ENCODE data around the gene CFAP126.
A peak's percentile ranks its signal among the peaks of the same experiment; 100 is the strongest.
"Not testable (repeated sequence)": the region's sequence is repeated elsewhere in the genome, so short reads cannot be mapped to it uniquely, and the experiment has no call there.

The CFAP126 gene

GRCh38 chr1:161391611-161392010 is 23.9 kb upstream of the CFAP126 start:
- H3K27ac Mint-ChIP-seq, result no peak overlapping the region
- no peak overlapping the region for H3K4me3 Mint-ChIP-seq
- ATAC-seq (ENCODE audit: low read depth), result no peak
- no peak for DNase-seq (ENCODE audit: low spot score in 2 of 2)
- peaks cover 15% of the 10 kb centered on the region for H3K4me1 Mint-ChIP-seq
- H3K36me3 Mint-ChIP-seq, result no peaks in the 10 kb centered on the region
- H3K9me3 Mint-ChIP-seq, result no peaks in the 10 kb centered on the region
- no peaks in the 10 kb centered on the region for H3K27me3 Mint-ChIP-seq

GRCh38 chr1:161391136-161391535 is 23.5 kb upstream of the CFAP126 start:
- peak overlapping the region; percentile 91 for H3K27ac Mint-ChIP-seq
- not testable (repeated sequence) for H3K27me3 Mint-ChIP-seq; H3K36me3 Mint-ChIP-seq; DNase-seq (ENCODE audit: low spot score in 2 of 2); ATAC-seq (ENCODE audit: low read depth); H3K9me3 Mint-ChIP-seq
- peaks cover 17% of the 10 kb centered on the region for H3K4me1 Mint-ChIP-seq
- H3K4me3 Mint-ChIP-seq, result peak overlapping the region; percentile 51

GRCh38 chr1:161390559-161390858 is 22.8 kb upstream of the CFAP126 start:
- no peaks in the 10 kb centered on the region for H3K36me3 Mint-ChIP-seq

GRCh38 chr1:161389691-161390558 is 22.2 kb upstream of the CFAP126 start:
- H3K27ac Mint-ChIP-seq, result peak overlapping the region; percentile 91
- no peaks in the 10 kb centered on the region for H3K27me3 Mint-ChIP-seq
- peaks cover 17% of the 10 kb centered on the region for H3K4me1 Mint-ChIP-seq
- H3K36me3 Mint-ChIP-seq, result no peaks in the 10 kb centered on the region
- ATAC-seq (ENCODE audit: low read depth) (peak; percentile 88), DNase-seq (ENCODE audit: low spot score in 2 of 2) (peak; percentile 88 to 91)
- H3K4me3 Mint-ChIP-seq, result peak overlapping the region; percentile 83
- H3K9me3 Mint-ChIP-seq, result no peaks in the 10 kb centered on the region

More at GRCh38 chr1:161390559-161390858, 22.8 kb upstream of the CFAP126 start:
- Mint-ChIP-seq H3K4me3 (peak overlapping the region; percentile 83), H3K27ac (peak overlapping the region; percentile 91), H3K27me3 (no peaks in the 10 kb centered on the region), H3K4me1 (peaks cover 17% of the 10 kb centered on the region), H3K9me3 (no peaks in the 10 kb centered on the region)
- peak; percentile 3 for ATAC-seq (ENCODE audit: low read depth)
- DNase-seq (ENCODE audit: low spot score in 2 of 2), result no peak

GRCh38 chr1:161389158-161389557 is 21.5 kb upstream of the CFAP126 start:
- H3K9me3 Mint-ChIP-seq; ATAC-seq (ENCODE audit: low read depth); DNase-seq (ENCODE audit: low spot score in 2 of 2); H3K27me3 Mint-ChIP-seq; H3K36me3 Mint-ChIP-seq: not testable (repeated sequence)
- Mint-ChIP-seq H3K27ac (peak overlapping the region; percentile 91), H3K4me1 (peaks cover 17% of the 10 kb centered on the region), H3K4me3 (peak overlapping the region; percentile 83)

DNA sequence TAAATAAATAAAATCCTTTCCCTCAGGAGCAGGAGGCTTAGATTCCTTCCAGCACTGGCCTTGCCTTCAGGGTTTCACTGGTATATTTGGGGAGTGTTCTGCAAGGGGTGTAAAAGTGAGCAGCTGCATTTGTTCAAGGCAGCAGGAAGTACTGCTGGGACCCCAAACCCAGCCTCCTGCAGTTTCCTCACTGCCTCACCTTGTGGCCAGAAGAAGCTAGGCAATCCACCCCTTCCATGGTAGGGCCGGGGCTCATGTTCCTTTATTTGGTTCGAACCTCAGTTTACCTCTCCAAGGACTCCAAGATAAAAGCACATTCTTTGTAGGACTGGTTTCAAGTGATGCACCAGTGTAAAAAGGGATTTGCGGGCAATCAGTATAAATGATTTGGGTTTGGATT is 21.0 kb upstream of the CFAP126 start:
- no peaks in the 10 kb centered on the region for H3K9me3 Mint-ChIP-seq
- peaks cover 17% of the 10 kb centered on the region for H3K4me1 Mint-ChIP-seq
- H3K27ac Mint-ChIP-seq, result no peak overlapping the region
- DNase-seq (ENCODE audit: low spot score in 2 of 2), result no peak
- no peaks in the 10 kb centered on the region for H3K27me3 Mint-ChIP-seq
- no peak for ATAC-seq (ENCODE audit: low read depth)
- H3K36me3 Mint-ChIP-seq, result no peaks in the 10 kb centered on the region
- H3K4me3 Mint-ChIP-seq, result peak overlapping the region; percentile 83

DNA sequence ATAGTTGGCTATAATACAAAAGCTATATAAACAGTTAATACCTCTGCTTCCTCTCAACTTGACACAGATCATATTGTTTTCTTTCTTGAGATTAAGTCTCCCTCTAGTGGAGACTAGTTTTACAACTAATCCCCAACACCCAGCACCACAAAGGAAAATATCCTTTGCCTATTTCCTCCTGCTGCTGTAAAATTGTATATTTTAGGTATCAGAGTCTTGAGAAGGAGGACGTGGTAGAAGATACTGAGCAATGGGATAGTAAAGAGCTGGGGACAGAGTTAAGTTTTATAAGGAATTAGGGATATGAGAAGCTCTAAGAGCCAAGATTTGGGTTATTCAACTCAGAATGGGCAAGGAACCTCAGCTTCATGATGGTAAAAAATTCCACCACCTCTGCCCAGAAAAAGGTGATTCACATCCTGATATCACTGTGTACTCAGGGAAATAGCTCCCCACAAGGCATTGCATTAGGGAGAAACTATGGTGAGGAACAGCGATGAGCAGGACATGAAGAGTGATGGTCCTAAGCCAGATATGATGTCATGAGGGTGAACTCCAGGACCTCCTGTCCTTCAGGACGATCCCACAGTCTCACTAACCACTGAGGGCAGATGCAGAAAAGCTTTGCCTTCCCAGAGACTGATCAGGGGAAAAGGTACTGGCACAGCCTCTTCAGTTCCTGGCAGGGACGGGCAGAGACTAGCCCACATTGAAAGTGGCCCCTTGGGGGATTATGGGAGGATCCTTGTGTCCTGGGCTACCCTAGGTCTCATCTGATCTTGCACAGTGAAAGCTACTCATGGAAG is 14.7 kb upstream of the CFAP126 start:
- Mint-ChIP-seq H3K9me3 (no peaks in the 10 kb centered on the region), H3K4me3 (no peak overlapping the region), H3K4me1 (peaks cover 9% of the 10 kb centered on the region), H3K36me3 (no peaks in the 10 kb centered on the region), H3K27me3 (no peaks in the 10 kb centered on the region), H3K27ac (no peak overlapping the region)
- DNase-seq (ENCODE audit: low spot score in 2 of 2), result peak in 1 of 2 donors; percentile 34
- peak; percentile 88 for ATAC-seq (ENCODE audit: low read depth)

GRCh38 chr1:161381707-161382106 is 14.0 kb upstream of the CFAP126 start:
- Mint-ChIP-seq H3K4me3 (no peak overlapping the region), H3K9me3 (no peaks in the 10 kb centered on the region), H3K36me3 (no peaks in the 10 kb centered on the region), H3K4me1 (peaks cover 7% of the 10 kb centered on the region), H3K27ac (no peak overlapping the region), H3K27me3 (no peaks in the 10 kb centered on the region)
- ATAC-seq (ENCODE audit: low read depth), result no peak
- DNase-seq (ENCODE audit: low spot score in 2 of 2), result no peak

GRCh38 chr1:161379071-161379470 is 11.4 kb upstream of the CFAP126 start:
- Mint-ChIP-seq H3K4me3 (no peak overlapping the region), H3K27ac (no peak overlapping the region), H3K4me1 (peaks cover 5% of the 10 kb centered on the region), H3K27me3 (no peaks in the 10 kb centered on the region), H3K9me3 (no peaks in the 10 kb centered on the region), H3K36me3 (no peaks in the 10 kb centered on the region)
- DNase-seq (ENCODE audit: low spot score in 2 of 2) (no peak), ATAC-seq (ENCODE audit: low read depth) (no peak)

DNA sequence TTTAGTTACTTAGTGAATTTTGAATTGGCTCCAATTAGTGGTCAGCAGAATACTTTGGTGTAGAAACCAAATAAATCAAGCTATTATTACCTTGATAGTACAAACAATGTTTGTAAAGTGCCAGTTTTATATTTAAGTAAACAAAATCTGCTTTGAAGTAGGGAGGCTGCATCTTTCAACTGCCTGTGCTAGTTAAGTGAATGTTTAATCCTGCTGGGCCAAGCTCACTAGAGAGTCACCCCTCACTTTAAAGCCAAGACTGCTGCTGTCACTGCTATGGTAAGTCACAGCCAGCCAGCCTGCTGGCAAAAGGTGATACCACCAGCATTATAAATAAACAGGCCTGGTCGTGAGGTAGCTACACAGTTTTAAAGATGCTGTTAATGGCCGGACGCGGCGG is 10.3 kb upstream of the CFAP126 start:
- ATAC-seq (ENCODE audit: low read depth), result no peak
- peaks cover 5% of the 10 kb centered on the region for H3K4me1 Mint-ChIP-seq
- no peak overlapping the region for H3K27ac Mint-ChIP-seq
- H3K27me3 Mint-ChIP-seq, result no peaks in the 10 kb centered on the region
- H3K9me3 Mint-ChIP-seq, result no peaks in the 10 kb centered on the region
- no peak for DNase-seq (ENCODE audit: low spot score in 2 of 2)
- no peak overlapping the region for H3K4me3 Mint-ChIP-seq
- no peaks in the 10 kb centered on the region for H3K36me3 Mint-ChIP-seq

DNA sequence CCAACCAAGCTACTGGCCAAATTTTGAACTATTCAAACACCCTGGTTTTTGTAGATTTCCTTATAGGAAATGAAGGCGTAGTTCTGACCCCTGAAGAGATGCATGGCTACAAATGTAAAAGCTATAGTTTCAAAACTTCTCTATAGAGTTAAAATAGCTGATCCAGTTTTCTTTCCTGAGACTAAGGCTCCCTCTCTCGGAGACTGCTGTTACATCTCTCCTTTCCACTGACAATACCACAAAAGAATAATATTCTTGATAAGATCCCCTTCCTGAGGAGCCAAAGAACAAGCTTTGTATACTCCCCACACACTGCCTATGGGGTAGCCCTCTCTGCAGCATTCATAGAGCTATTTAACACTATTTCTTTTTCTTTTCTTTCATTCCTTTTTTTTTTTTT is 6.7 kb upstream of the CFAP126 start:
- DNase-seq (ENCODE audit: low spot score in 2 of 2), result no peak
- Mint-ChIP-seq H3K27ac (no peak overlapping the region), H3K4me3 (no peak overlapping the region), H3K27me3 (no peaks in the 10 kb centered on the region), H3K36me3 (no peaks in the 10 kb centered on the region), H3K9me3 (no peaks in the 10 kb centered on the region), H3K4me1 (no peaks in the 10 kb centered on the region)
- no peak for ATAC-seq (ENCODE audit: low read depth)

- H3K27me3 Mint-ChIP-seq, result no peaks in the 10 kb centered on the region
- H3K27ac Mint-ChIP-seq, result no peak overlapping the region
- ATAC-seq (ENCODE audit: low read depth), result no peak
- DNase-seq (ENCODE audit: low spot score in 2 of 2), result no peak
- H3K9me3 Mint-ChIP-seq, result no peaks in the 10 kb centered on the region
- H3K36me3 Mint-ChIP-seq, result no peaks in the 10 kb centered on the region
- H3K4me1 Mint-ChIP-seq, result no peaks in the 10 kb centered on the region
- no peak overlapping the region for H3K4me3 Mint-ChIP-seq
These were observed 5.8 kb upstream of the CFAP126 start for GRCh38 chr1:161373442-161373841.

GRCh38 chr1:161365207-161365606 is 2.5 kb downstream of the CFAP126 start:
- no peak for ATAC-seq (ENCODE audit: low read depth)
- H3K27ac Mint-ChIP-seq, result peak overlapping the region; percentile 96

DNA sequence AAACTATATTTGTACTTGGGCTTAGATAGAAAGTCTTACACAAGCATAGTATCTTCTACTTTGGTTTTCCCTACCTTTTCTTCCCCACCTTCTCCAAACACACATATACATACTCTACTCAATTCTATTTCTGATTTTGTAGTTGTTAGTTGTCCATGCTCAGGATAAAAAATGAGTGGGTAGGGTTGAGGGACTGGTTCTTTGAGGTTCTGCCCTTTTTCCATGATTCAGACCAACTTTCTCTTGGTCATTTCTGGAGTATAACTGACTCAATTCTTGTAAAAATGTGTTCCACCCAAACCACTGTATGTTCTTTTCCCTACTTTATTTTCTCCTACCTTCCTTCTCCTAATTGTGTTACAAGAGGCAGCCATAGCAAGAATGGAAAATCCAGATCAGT is 3.3 kb downstream of the CFAP126 start:
- peak overlapping the region; percentile 96 for H3K27ac Mint-ChIP-seq
- ATAC-seq (ENCODE audit: low read depth) (no peak), DNase-seq (ENCODE audit: low spot score in 2 of 2) (no peak)
- H3K36me3 Mint-ChIP-seq, result peaks cover 15% of the 10 kb centered on the region
- H3K4me1 Mint-ChIP-seq, result peaks cover 8% of the 10 kb centered on the region
- H3K27me3 Mint-ChIP-seq, result no peaks in the 10 kb centered on the region
- no peak overlapping the region for H3K4me3 Mint-ChIP-seq
- no peaks in the 10 kb centered on the region for H3K9me3 Mint-ChIP-seq

More at GRCh38 chr1:161365207-161365606, 2.5 kb downstream of the CFAP126 start:
- H3K9me3 Mint-ChIP-seq, result no peaks in the 10 kb centered on the region
- peaks cover 6% of the 10 kb centered on the region for H3K4me1 Mint-ChIP-seq
- no peak overlapping the region for H3K4me3 Mint-ChIP-seq
- peaks cover 10% of the 10 kb centered on the region for H3K36me3 Mint-ChIP-seq
- H3K27me3 Mint-ChIP-seq, result no peaks in the 10 kb centered on the region
- DNase-seq (ENCODE audit: low spot score in 2 of 2), result no peak

Measured in memory B cell (primary cell).